HG03575 (cell line): ENCODE measurements around the gene PTPRE.

ENCODE experiments used
- ATAC-seq: cut with Tn5 transposase; IDR thresholded peaks from one replicate; pipeline ENCODE4 v1.9.1; 2021; ENCODE audit not compliant: unreplicated experiment, insufficient number of reproducible peaks, low FRiP score; ENCODE audit errors: extremely low read depth

PTPRE gene

GRCh38 chr10:127881262-127881661, 25.6 kb upstream of the PTPRE start:
- ATAC-seq, result no peak

- ATAC-seq, result no peak
These were observed 24.5 kb upstream of the PTPRE start for GRCh38 chr10:127882391-127882790.

- ATAC-seq, result no peak
These were observed 24.0 kb upstream of the PTPRE start for GRCh38 chr10:127882801-127883459.

GRCh38 chr10:127883516-127883915, 23.4 kb upstream of the PTPRE start:
- no peak for ATAC-seq

GRCh38 chr10:127884501-127884900, 22.4 kb upstream of the PTPRE start:
- ATAC-seq, result no peak

- ATAC-seq, result no peak
These were observed 20.4 kb upstream of the PTPRE start for GRCh38 chr10:127886371-127887051.

- no peak for ATAC-seq
These were observed 19.1 kb upstream of the PTPRE start for GRCh38 chr10:127887541-127888415.

GRCh38 chr10:127888521-127889312, 18.2 kb upstream of the PTPRE start:
- ATAC-seq, result no peak

GRCh38 chr10:127889605-127890195, 17.2 kb upstream of the PTPRE start:
- ATAC-seq, result no peak

- no peak for ATAC-seq
These were observed 16.7 kb upstream of the PTPRE start for GRCh38 chr10:127890216-127890615.

- no peak for ATAC-seq
These were observed 16.0 kb upstream of the PTPRE start for GRCh38 chr10:127890832-127891334.

GRCh38 chr10:127892743-127893142, 14.2 kb upstream of the PTPRE start, which contains the start of gene CLRN3:
CLRN3 (minus strand) TSS chr10:127892941; CDS start chr10:127892784, 157 bp downstream.
- no peak for ATAC-seq

- no peak for ATAC-seq
These were observed 12.8 kb upstream of the PTPRE start for GRCh38 chr10:127894146-127894545.

- no peak for ATAC-seq
These were observed 10.3 kb upstream of the PTPRE start for GRCh38 chr10:127896590-127896989.

GRCh38 chr10:127897177-127897576, 9.7 kb upstream of the PTPRE start:
- no peak for ATAC-seq

- no peak for ATAC-seq
These were observed 7.0 kb upstream of the PTPRE start for GRCh38 chr10:127899766-127900387.

GRCh38 chr10:127903789-127904188, 3.1 kb upstream of the PTPRE start:
- ATAC-seq, result no peak
